Measurements from ENCODE around the gene DEAF1.

DNA sequence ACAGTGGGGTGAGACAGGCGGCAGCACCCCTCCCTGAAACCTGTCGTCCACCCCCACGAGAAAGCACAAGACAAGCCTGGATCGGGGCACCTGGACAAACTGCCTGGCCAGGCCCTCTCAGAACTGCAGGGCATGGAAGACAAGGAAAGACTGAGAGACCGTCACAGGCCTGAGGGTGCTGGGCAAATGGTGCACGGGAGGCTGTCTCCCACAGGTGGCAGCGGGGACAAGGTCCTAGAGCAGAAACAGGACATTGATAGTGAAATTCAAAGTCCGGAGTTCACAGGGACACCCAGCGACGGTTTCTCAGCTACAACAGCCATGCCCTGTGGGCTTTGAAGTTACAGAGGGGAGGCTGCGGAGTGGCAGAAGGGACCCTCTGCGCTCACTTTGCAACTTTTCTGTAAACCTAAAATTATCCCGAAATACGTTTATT is 37.3 kb downstream of the DEAF1 start:
- TF ChIP-seq, protein P1, sequence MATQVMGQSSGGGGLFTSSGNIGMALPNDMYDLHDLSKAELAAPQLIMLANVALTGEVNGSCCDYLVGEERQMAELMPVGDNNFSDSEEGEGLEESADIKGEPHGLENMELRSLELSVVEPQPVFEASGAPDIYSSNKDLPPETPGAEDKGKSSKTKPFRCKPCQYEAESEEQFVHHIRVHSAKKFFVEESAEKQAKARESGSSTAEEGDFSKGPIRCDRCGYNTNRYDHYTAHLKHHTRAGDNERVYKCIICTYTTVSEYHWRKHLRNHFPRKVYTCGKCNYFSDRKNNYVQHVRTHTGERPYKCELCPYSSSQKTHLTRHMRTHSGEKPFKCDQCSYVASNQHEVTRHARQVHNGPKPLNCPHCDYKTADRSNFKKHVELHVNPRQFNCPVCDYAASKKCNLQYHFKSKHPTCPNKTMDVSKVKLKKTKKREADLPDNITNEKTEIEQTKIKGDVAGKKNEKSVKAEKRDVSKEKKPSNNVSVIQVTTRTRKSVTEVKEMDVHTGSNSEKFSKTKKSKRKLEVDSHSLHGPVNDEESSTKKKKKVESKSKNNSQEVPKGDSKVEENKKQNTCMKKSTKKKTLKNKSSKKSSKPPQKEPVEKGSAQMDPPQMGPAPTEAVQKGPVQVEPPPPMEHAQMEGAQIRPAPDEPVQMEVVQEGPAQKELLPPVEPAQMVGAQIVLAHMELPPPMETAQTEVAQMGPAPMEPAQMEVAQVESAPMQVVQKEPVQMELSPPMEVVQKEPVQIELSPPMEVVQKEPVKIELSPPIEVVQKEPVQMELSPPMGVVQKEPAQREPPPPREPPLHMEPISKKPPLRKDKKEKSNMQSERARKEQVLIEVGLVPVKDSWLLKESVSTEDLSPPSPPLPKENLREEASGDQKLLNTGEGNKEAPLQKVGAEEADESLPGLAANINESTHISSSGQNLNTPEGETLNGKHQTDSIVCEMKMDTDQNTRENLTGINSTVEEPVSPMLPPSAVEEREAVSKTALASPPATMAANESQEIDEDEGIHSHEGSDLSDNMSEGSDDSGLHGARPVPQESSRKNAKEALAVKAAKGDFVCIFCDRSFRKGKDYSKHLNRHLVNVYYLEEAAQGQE (IDR thresholded peaks at IDR 0.05; ENCODE audit: insufficient read depth in 1 of 2, low read depth in 2 of 2, low read length in 2 of 2) = no peak
- no peak for TF ChIP-seq POLR2AphosphoS5 (IDR thresholded peaks at IDR 0.05; ENCODE audit: low read depth, low read length)

Measured in PFSK-1 (cell line).